Small intestine (tissue), 7 donors: ENCODE data around the gene VMO1. TPM values are rescaled to one million over a fixed set of nuclear protein-coding genes. Genes with fewer than 3 reads are reported as not detected.

Source experiments
- DNase-seq, 2 donors: peaks; one replicate each; pipeline versions ENCODE4 v3.0.0 to v3.0.0-alpha.2; 2013
- FAIRE-seq: peaks from 2 replicates; lab custom pipeline; 2012; peaks lifted over from hg19 to GRCh38; lab: Jason Lieb, UNC
- H3K27ac ChIP-seq, 3 donors: one replicate each; pipeline ENCODE4 v1.5.1; 2013; ENCODE audit warnings: low read length in 2 of 3, mild to moderate bottlenecking in 2 of 3, control low read depth in 1 of 3, inconsistent platforms in 1 of 3, low read depth in 1 of 3, moderate library complexity in 1 of 3
- H3K27me3 ChIP-seq, 3 donors: one replicate each; pipeline ENCODE4 v1.6.1; 2013; ENCODE audit warnings: low read length in 3 of 3, inconsistent platforms in 1 of 3; ENCODE audit not compliant: control insufficient read depth in 3 of 3, insufficient read depth in 3 of 3
- H3K36me3 ChIP-seq, 3 donors: one replicate each; pipeline ENCODE4 v1.6.1; 2013; ENCODE audit warnings: low read length in 3 of 3, inconsistent platforms in 1 of 3, low read depth in 1 of 3, mild to moderate bottlenecking in 1 of 3, moderate library complexity in 1 of 3; ENCODE audit not compliant: control insufficient read depth in 3 of 3, insufficient read depth in 2 of 3
- H3K4me1 ChIP-seq, 3 donors: one replicate each; pipeline ENCODE4 v1.6.1; 2013; ENCODE audit warnings: low read length in 2 of 3, inconsistent platforms in 1 of 3, low read depth in 1 of 3, mild to moderate bottlenecking in 1 of 3, moderate library complexity in 1 of 3; ENCODE audit not compliant: control insufficient read depth in 3 of 3, insufficient read depth in 2 of 3
- H3K4me3 ChIP-seq, 3 donors: one replicate each; pipeline ENCODE4 v1.5.1; 2013; ENCODE audit warnings: low read length in 3 of 3, control low read depth in 1 of 3, inconsistent platforms in 1 of 3, low read depth in 1 of 3, mild to moderate bottlenecking in 1 of 3, moderate library complexity in 1 of 3
- H3K9me3 ChIP-seq, 2 donors: one replicate each; pipeline ENCODE4 v1.6.1; 2013; ENCODE audit warnings: low read depth in 1 of 2, low read length in 1 of 2; ENCODE audit not compliant: control insufficient read depth in 2 of 2, insufficient read depth in 1 of 2
- WGBS, 3 donors: extraction: QIAGEN DNeasy Blood & Tissue Kit; methylation state at CpG; one replicate each; pipeline ENCODE4 v1.1.7; 2013; 5-methylcytosine and 5-hydroxymethylcytosine counted together
- polyA plus RNA-seq, 4 donors: library from polyadenylated mRNA; stranded (reverse) in 3 of 4; unstranded in 1 of 4; fragments of 200-250 nt in 3 of 4; fragments of 120-200 nt in 1 of 4; gene quantifications; one replicate each; pipeline versions ENCODE4 v1.2.1 to v1.2.3, GENCODE V29; 2013
- donor health status: healthy with polysubstance abuse.
- donor health status: control.
- donor health status: control.
- donor health status: Bipolar disorder and iron deficiency.
- donor health status: healthy.

The VMO1 gene
- polyA plus RNA-seq, 4 donors = 1.3 to 6.9 (median 4.2) TPM

DNA sequence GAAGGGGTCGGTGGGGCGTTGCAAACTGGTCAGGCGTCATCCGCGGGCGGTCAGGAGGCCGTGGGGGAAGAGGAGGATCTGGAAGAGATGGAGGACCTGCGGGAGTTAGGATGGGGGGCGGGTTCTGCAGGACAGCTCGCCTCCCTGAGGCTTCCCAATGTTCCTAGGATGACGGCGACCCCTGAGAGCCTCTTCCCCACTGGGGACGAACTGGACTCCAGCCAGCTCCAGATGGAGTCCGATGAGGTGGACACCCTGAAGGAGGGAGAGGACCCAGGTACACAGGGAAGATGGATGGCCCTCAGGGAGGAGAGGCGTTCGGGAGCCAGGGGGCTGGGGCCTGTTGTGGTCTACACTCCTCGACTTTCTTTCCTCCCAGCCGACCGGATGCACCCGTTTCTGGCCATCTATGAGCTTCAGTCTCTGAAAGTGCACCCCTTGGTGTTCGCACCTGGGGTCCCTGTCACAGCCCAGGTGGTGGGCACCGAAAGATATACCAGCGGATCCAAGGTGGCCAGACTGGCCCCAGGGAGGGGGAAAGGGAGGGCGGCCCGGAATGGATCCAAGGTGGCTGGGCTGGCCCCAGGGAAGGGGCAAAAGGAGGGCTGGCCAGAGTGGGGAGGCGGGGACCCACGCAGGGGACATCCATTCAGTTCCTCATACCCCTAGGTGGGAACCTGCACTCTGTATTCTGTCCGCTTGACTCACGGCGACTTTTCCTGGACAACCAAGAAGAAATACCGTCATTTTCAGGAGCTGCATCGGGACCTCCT lies 21.6 kb upstream of the VMO1 start:
- peaks cover 0 to 10% (median 0%) of the 10 kb centered on the region in 3 donors for H3K4me1 ChIP-seq
- peaks cover 0 to 22% (median 0%) of the 10 kb centered on the region in 3 donors for H3K36me3 ChIP-seq
- peak overlapping the region; percentile 60 to 95 (median 69) for H3K4me3 ChIP-seq
- no peak overlapping the region for H3K27ac ChIP-seq
- WGBS, 3 donors = 35 to 40% (median 36%) methylated on average over 31 to 32 of the region's 32 CpGs
- FAIRE-seq (no peak), DNase-seq (peak in 1 of 2 donors; percentile 18)
- H3K9me3 ChIP-seq = no peaks in the 10 kb centered on the region
- no peaks in the 10 kb centered on the region for H3K27me3 ChIP-seq

DNA sequence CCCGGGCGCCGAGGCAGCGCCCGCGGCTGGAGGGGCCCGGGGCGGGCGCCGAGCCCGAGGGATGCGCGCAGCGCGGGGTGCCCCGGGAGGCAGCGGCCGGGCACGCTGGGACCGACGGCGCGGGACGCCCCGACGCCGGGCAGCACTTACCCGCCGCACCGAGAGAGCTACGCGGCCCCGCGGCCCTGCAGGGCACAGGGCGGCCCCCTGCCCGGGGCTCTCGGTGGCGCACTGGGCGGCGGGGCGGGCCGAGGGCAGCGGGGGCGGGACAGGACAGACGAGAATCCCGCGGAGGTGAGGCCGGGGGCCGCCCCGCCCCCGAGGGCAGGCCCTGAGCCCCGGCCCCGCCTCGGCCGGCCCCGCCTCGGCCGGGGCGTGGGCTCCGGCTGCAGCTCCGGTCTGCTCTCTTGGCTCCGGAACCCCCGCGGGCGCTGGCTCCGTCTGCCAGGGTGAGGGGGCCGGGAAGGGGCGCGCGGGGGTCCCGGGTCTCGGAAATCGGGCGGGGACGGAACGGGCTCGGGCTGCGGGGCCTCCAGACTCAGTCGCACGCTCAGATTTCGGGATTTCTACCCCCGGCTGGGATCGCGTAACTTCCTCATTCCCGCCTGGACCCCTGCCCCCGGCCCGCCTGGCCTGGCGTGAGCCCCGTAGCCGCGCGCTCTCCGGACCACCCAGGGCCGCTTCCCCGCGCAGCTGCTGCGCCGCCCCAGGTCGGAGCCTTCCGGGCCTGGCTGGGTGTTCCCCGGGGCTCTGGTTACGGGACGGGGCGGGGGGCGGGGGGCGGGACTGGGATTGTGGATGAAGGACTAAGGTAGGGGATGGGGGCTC lies 20.8 kb upstream of the VMO1 start, which contains the start of gene PLD2:
Gene PLD2 (plus strand): TSS at position 376 of the 828 bp plus-strand sequence. CDS start 621 bp downstream, outside the sequence.
- FAIRE-seq = no peak
- H3K4me3 ChIP-seq = peak within 1 kb of the TSS; percentile 60 to 95 (median 69)
- no peaks in the 10 kb centered on the region for H3K9me3 ChIP-seq
- peaks cover 0 to 10% (median 0%) of the 10 kb centered on the region in 3 donors for H3K4me1 ChIP-seq
- H3K27ac ChIP-seq = peak within 1 kb of the TSS in 2 of 3 donors; percentile 8 to 53
- no peaks in the 10 kb centered on the region for H3K27me3 ChIP-seq
- DNase-seq = peak; percentile 89 to 94
- H3K36me3 ChIP-seq = peaks cover 0 to 21% (median 0%) of the 10 kb centered on the region in 3 donors
- 0 to 1% (median 1%) methylated on average over 44 to 106 of the region's 106 CpGs for WGBS, 3 donors

DNA sequence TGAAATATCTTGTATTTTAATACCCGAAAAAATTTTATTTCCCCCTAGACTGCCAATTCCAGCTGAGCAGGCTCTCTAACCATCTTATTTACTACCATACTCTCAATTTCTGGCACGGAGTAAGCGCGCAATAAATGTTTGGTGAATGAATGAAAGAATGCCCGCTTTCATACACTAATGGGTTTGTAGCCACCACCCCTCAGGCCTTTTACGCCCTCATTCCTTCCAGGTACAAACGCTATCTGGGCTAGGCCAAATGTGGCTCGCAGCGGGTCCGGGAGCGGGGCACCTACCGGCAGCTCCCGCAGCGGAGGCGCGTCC lies 20.3 kb upstream of the VMO1 start:
- H3K36me3 ChIP-seq = peaks cover 0 to 19% (median 0%) of the 10 kb centered on the region in 3 donors

DNA sequence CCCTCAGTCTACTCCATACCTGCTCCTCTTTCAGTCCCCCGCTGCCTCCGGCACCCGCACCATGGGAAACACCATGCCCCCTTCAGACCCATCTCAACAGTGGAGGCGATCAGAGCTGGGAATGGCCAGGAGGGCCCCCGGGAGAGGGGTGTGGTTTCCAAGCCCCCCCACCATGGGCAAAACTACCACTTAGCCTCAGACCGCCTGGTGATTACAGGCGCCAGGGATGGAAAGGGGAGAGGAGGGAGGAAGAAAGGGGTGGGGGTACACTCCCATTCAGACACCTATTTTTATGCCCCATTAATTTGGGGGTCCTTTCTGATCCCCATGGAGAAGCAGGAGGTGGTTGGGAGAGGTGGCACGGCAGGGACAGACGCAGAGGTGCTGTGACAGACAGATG lies 16.1 kb upstream of the VMO1 start, which contains the start of gene C17orf114:
Gene C17orf114 (minus strand): TSS at position 101 of the 400 bp plus-strand sequence.
- FAIRE-seq = no peak
- H3K27me3 ChIP-seq = no peaks in the 10 kb centered on the region
- H3K9me3 ChIP-seq = no peaks in the 10 kb centered on the region
- 79 to 86% (median 86%) methylated on average over 9 of the region's 9 CpGs for WGBS, 3 donors
- H3K27ac ChIP-seq = no peak within 1 kb of the TSS
- no peak within 1 kb of the TSS for H3K4me3 ChIP-seq
- DNase-seq = no peak
- H3K36me3 ChIP-seq = peaks cover 2 to 19% (median 8%) of the 10 kb centered on the region in 3 donors
- peaks cover 0 to 3% (median 0%) of the 10 kb centered on the region in 3 donors for H3K4me1 ChIP-seq

More for the DNA sequence above, 20.3 kb upstream of the VMO1 start:
- Histone ChIP-seq H3K4me3 (peak overlapping the region; percentile 40 to 95 (median 60)), H3K27me3 (no peaks in the 10 kb centered on the region), H3K9me3 (no peaks in the 10 kb centered on the region), H3K4me1 (peaks cover 0 to 10% (median 0%) of the 10 kb centered on the region in 3 donors), H3K27ac (peak overlapping the region in 2 of 3 donors; percentile 8 to 53)
- FAIRE-seq (no peak), DNase-seq (peak in 1 of 2 donors; percentile 17)
- 0 to 3% (median 2%) methylated on average over 11 to 16 of the region's 16 CpGs for WGBS, 3 donors

DNA sequence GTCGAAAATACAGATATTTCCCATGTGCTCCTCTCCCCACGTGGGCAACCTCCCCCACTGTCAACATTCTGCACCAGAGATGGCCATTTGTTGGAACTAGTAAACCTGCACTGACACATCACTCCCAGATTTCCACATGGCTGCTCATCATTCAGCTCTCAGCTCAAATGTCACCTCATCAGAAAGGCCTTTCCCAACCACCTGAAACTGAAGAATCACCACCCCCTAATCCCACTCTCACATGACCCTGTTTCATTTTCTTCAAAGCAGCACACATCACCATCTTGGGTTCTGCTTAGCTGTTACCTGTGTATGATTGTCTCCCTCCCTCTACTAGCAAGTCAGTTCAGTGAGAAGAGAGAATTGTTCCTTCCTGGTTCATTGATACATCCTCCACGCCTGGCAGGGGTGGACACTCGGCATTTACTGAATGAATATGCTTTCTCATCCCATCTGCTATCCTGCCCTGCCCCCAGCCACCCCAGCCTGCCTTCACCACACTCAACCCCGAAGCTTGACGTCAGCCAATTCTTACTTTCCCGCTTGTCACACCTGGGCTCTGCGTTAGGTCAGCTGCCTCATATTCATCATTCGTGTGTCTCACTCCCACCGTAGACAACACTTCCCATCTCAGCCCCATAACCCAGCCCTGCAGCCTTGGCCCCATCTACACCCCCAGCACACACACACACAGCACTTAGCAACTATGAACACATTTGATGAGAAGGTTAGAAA lies 14.5 kb upstream of the VMO1 start:
- DNase-seq (no peak), FAIRE-seq (no peak)
- Histone ChIP-seq H3K27me3 (no peaks in the 10 kb centered on the region), H3K4me3 (no peak overlapping the region), H3K36me3 (peaks cover 2 to 21% (median 8%) of the 10 kb centered on the region in 3 donors), H3K9me3 (no peaks in the 10 kb centered on the region), H3K27ac (no peak overlapping the region), H3K4me1 (peaks cover 0 to 8% (median 4%) of the 10 kb centered on the region in 3 donors)
- WGBS, 3 donors = 70 to 89% (median 75%) methylated on average over 10 of the region's 10 CpGs

DNA sequence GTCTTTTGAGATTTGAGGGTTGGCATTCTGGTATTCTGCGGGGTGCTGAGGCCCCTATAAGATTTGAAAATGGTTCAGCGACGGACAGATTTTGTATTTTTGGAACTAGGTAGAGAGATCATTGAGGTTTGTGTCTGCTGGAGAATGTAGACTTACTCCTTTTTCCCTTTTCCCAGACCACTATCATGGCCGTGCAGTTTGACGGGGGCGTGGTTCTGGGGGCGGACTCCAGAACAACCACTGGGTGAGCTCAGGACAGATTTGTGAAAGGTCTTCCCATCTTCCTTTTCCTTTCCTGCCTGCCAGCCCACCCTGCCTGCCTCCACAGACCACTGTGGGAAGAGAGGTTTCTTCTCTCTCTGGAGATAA lies 10.4 kb upstream of the VMO1 start:
- no peaks in the 10 kb centered on the region for H3K27me3 ChIP-seq
- DNase-seq (peak in 1 of 2 donors; percentile 31), FAIRE-seq (no peak)
- 0 to 4% (median 0%) methylated on average over 4 to 7 of the region's 7 CpGs for WGBS, 3 donors
- H3K27ac ChIP-seq = peak overlapping the region in 2 of 3 donors; percentile 65 to 73
- H3K9me3 ChIP-seq = no peaks in the 10 kb centered on the region
- peak overlapping the region; percentile 68 to 93 (median 89) for H3K4me3 ChIP-seq
- peaks cover 2 to 21% (median 8%) of the 10 kb centered on the region in 3 donors for H3K36me3 ChIP-seq
- peaks cover 0 to 8% (median 4%) of the 10 kb centered on the region in 3 donors for H3K4me1 ChIP-seq

DNA sequence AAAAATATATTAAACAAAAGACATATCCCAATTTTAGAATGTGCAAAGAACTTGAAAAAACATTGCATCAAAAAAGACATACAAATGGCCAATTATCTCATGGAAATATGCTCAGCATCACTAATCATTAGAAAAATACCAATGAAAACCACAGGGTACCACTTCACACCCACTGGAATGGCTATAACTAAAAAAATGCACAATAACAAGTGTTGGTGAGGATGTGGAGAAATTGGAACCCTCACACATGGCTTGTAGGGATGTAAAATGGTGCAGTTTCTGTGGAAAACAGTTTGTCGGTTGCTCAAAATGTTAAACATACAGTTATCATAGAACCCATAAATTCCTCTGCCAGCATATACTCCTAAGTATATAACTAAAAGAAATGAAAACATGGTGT lies 9.0 kb upstream of the VMO1 start:
- H3K9me3 ChIP-seq = no peaks in the 10 kb centered on the region
- 88 to 98% (median 93%) methylated on average over 1 of the region's 1 CpG for WGBS, 3 donors

More for the DNA sequence above, 9.0 kb upstream of the VMO1 start:
- DNase-seq (no peak), FAIRE-seq (no peak)
- Histone ChIP-seq H3K4me1 (peaks cover 0 to 18% (median 4%) of the 10 kb centered on the region in 3 donors), H3K4me3 (peak overlapping the region in 1 of 3 donors; percentile 40), H3K27me3 (no peaks in the 10 kb centered on the region), H3K36me3 (peaks cover 2 to 21% (median 8%) of the 10 kb centered on the region in 3 donors), H3K27ac (no peak overlapping the region)
